HEK293 (cell line): ENCODE results near the gene PRAC2.

Experiments
- CTCF ChIA-PET: fragments of 350-600 bp; formaldehyde crosslinking; extraction: SDS; loops from one replicate; lab custom pipeline; 2021; ENCODE audit warnings: antibody characterized with exemption; lab: Yijun Ruan, JAX
- POLR2A ChIA-PET: fragments of 300-600 bp; formaldehyde crosslinking; extraction: SDS; loops from one replicate; lab custom pipeline; 2020; ENCODE audit warnings: antibody characterized with exemption, inconsistent platforms; lab: Yijun Ruan, JAX
- H3K27ac ChIP-seq: fragments of 200-500 bp; sonication (Bioruptor generic); 2 replicates; pipeline ENCODE4 v1.5.1; 2014; ENCODE audit warnings: low read depth, low read length, control low read depth, inconsistent platforms; ENCODE audit errors: extremely low read depth
- H3K36me3 ChIP-seq, 2 experiments: fragments of 200-500 bp in 1 of 2; sonication (Bioruptor generic) in 1 of 2; 1 replicate in 1 of 2; 2 replicates in 1 of 2; pipeline ENCODE4 v1.5.1; 2014 to 2017; ENCODE audit warnings: inconsistent platforms in 2 of 2, low read length in 2 of 2; ENCODE audit not compliant: control insufficient read depth in 2 of 2, insufficient read depth in 1 of 2
- H3K4me1 ChIP-seq: fragments of 200-500 bp; sonication (Bioruptor generic); 2 replicates; pipeline ENCODE4 v1.5.1; 2014; ENCODE audit warnings: mild to moderate bottlenecking, low read length, inconsistent platforms; ENCODE audit not compliant: control insufficient read depth, insufficient read depth
- H3K4me3 ChIP-seq: 2 replicates; pipeline ENCODE4 v1.5.1; 2011; ENCODE audit warnings: low read depth, mild to moderate bottlenecking, control low read depth, low read length, moderate library complexity
- H3K9me3 ChIP-seq: fragments of 200-500 bp; sonication (Bioruptor generic); 2 replicates; pipeline ENCODE4 v1.5.1; 2014; ENCODE audit warnings: low read depth, low read length, inconsistent platforms; ENCODE audit not compliant: control insufficient read depth, insufficient read depth
- IKZF3 ChIP-seq: fragments of 450-650 bp; IDR thresholded peaks from 2 replicates; pipeline ENCODE4 v1.5.0; 2018; ENCODE audit warnings: missing biosample characterization, mild to moderate bottlenecking, missing genetic modification characterization, moderate library complexity
- TCF7L2 ChIP-seq: IDR thresholded peaks from 2 replicates; pipeline ENCODE4 v1.6.1; 2011; ENCODE audit warnings: low read depth, mild to moderate bottlenecking, inconsistent platforms, low read length, moderate library complexity, borderline replicate concordance
- ZBTB21 ChIP-seq: fragments of 450-650 bp; formaldehyde crosslinking; IDR thresholded peaks from 2 replicates; pipeline ENCODE4 v1.5.1; 2017; ENCODE audit warnings: missing biosample characterization, missing genetic modification characterization
- ZNF19 ChIP-seq: fragments of 450-650 bp; formaldehyde crosslinking; IDR thresholded peaks from 2 replicates; pipeline ENCODE4; 2016; ENCODE audit warnings: missing biosample characterization, missing genetic modification characterization, low read depth
- ZNF274 ChIP-seq, 2 experiments: fragments of 200-500 bp in 1 of 2; fragments of 450-650 bp in 1 of 2; sonication (Bioruptor generic) in 1 of 2; formaldehyde crosslinking in 1 of 2; IDR thresholded peaks; 2 replicates each; pipeline versions ENCODE4 v1.5.1 to v1.6.1; 2014 to 2016; ENCODE audit warnings: borderline replicate concordance in 1 of 2, inconsistent platforms in 1 of 2, low read length in 1 of 2, missing biosample characterization in 1 of 2, missing genetic modification characterization in 1 of 2
- ZNF292 ChIP-seq: fragments of 450-650 bp; formaldehyde crosslinking; IDR thresholded peaks from 2 replicates; pipeline ENCODE4 v1.5.1; 2016; ENCODE audit warnings: low read depth, missing biosample characterization, missing genetic modification characterization, borderline replicate concordance
- ZNF302 ChIP-seq: fragments of 450-650 bp; formaldehyde crosslinking; IDR thresholded peaks from 2 replicates; pipeline ENCODE4 v1.5.1; 2016; ENCODE audit warnings: missing biosample characterization, missing genetic modification characterization, low read depth
- ZNF544 ChIP-seq: fragments of 450-650 bp; formaldehyde crosslinking; IDR thresholded peaks from 2 replicates; pipeline ENCODE4 v1.5.0; 2017; ENCODE audit warnings: missing biosample characterization, missing genetic modification characterization
- ZNF549 ChIP-seq: fragments of 450-650 bp; IDR thresholded peaks from 2 replicates; pipeline ENCODE4 v1.5.1; 2018; ENCODE audit warnings: missing biosample characterization, missing genetic modification characterization, mild to moderate bottlenecking, inconsistent platforms, moderate library complexity
- ZNF560 ChIP-seq: fragments of 450-650 bp; formaldehyde crosslinking; IDR thresholded peaks from 2 replicates; pipeline ENCODE4 v1.5.1; 2017; ENCODE audit warnings: missing biosample characterization, missing genetic modification characterization, borderline replicate concordance
- ZNF677 ChIP-seq: fragments of 450-650 bp; IDR thresholded peaks from 2 replicates; pipeline ENCODE4 v1.5.0; 2018; ENCODE audit warnings: missing biosample characterization, mild to moderate bottlenecking, missing genetic modification characterization, moderate library complexity
- TF ChIP-seq, protein P1 (sequence below): fragments of 450-650 bp; formaldehyde crosslinking; IDR thresholded peaks from 2 replicates; pipeline ENCODE4 v1.5.1; 2016; ENCODE audit warnings: missing biosample characterization, missing genetic modification characterization
- TF ChIP-seq, protein P2 (sequence below): fragments of 450-650 bp; IDR thresholded peaks from 2 replicates; pipeline ENCODE4 v1.5.1; 2018; ENCODE audit warnings: missing biosample characterization, mild to moderate bottlenecking, missing genetic modification characterization
- TF ChIP-seq, protein P3 (sequence below): fragments of 450-650 bp; formaldehyde crosslinking; IDR thresholded peaks from 2 replicates; pipeline ENCODE4 v1.5.1; 2016; ENCODE audit warnings: missing biosample characterization, missing genetic modification characterization
- TF ChIP-seq, protein P4 (sequence below): fragments of 450-650 bp; formaldehyde crosslinking; IDR thresholded peaks from 2 replicates; pipeline ENCODE4 v1.5.1; 2016; ENCODE audit warnings: missing biosample characterization, missing genetic modification characterization
- TF ChIP-seq, protein P5 (sequence below): fragments of 450-650 bp; formaldehyde crosslinking; IDR thresholded peaks from 2 replicates; pipeline ENCODE4 v1.5.1; 2016; ENCODE audit warnings: missing biosample characterization, missing genetic modification characterization

The PRAC2 gene

DNA sequence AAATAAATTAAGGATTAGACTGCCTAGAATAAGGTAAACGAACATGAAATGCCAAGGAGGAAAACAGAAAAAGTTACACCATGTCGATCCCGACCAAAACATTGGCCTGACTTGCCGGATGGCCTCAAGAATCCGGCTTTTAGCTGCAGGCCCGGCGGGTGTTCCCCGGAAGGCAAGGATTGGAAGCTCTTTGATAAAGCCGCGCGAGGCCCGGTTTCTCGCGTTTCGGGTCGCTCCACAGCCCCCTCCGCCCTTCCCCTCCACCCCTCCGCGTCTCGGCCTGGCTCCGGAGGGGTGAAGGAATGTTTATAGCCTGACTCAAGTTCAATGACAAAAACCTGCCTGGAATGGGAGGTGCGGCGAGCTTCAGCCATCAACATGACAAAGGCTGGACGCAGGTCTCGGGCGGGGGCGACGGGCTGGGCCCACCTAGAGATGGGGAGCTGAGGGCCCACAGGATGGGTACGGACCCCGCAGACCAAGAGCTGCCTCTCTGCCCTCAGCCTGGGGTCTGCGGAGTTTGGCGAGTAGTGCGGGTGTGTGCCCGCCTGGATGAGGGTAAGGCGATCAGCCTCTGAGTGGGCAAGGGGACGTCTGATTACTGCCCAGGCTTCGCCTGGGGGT, 3.2 kb upstream of the PRAC2 start:
- POLR2A ChIA-PET = interaction anchor here (1.1 kb wide), 1 partner anchor 9 kb away, joined by 8 read pairs; the partner anchor contains the start of gene HOXB13
- TF ChIP-seq TCF7L2 = peak; percentile 83
- TF ChIP-seq ZNF544 (tag by site-specific recombination) = no peak
- CTCF ChIA-PET = interaction anchor here (0.6 to 14.1 kb wide), 9 partner anchors 10 to 547 kb away, joined by 3 to 246 read pairs (median 4); no protein-coding TSS in a partner anchor

DNA sequence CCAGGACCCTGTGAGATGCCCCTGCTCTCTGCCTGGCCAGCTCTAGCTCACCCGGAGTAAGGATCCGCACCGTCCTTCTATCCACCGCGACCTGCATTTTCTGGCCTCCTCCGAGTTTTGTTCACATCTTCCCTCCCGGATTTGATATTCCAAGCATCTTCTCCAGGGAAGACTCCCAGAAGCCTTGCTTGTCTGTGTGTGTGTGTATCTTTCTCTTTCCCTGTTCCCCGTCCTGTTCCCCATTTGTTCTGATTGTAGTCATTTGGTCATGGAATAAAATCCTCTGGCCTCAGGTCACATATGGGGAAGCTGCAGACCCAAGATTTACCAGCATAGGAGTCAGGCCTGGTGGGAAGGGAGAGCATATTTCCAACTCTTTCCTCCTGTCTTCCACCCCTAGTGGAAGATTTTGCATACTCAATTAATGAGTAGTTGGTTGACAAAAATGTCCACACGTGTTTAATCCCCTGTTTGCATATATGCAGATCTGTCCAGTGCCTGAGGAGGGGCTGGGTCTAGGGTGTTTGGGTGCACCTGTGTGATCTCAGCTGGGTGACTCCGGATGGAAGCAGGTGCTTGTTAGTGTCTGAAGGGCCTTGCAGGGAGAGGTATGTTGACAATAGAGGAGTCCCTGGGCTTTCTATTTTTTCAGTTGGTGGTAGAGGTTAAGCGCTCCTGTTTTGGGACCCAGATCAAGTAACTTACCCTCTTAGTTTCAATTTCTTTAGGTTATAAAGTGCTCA, 2.5 kb upstream of the PRAC2 start:
- Histone ChIP-seq H3K27ac (no peak overlapping the region), H3K9me3 (no peaks in the 10 kb centered on the region), H3K36me3 (peaks cover 0 to 7% of the 10 kb centered on the region in 2 experiments; a peak in 1 of 3 replicates), H3K4me1 (no peaks in the 10 kb centered on the region), H3K4me3 (no peak overlapping the region)
- ChIA-PET CTCF (interaction anchor here (0.7 to 14.1 kb wide), 11 partner anchors 8 to 762 kb away, joined by 3 to 246 read pairs (median 4); no protein-coding TSS in a partner anchor), POLR2A (interaction anchor here (1.1 kb wide), 1 partner anchor 8 kb away, joined by 8 read pairs; the partner anchor contains the start of gene HOXB13)
- TF ChIP-seq IKZF3 (tag by site-specific recombination) (0 out of 2 replicates have a peak, but pooled peaks have one; percentile 35), ZNF549 (no peak)

More for the DNA sequence above, 3.2 kb upstream of the PRAC2 start:
- Histone ChIP-seq H3K9me3 (no peaks in the 10 kb centered on the region), H3K4me3 (no peak overlapping the region), H3K4me1 (no peaks in the 10 kb centered on the region), H3K36me3 (peaks cover 0 to under 1% of the 10 kb centered on the region in 2 experiments; a peak in 1 of 3 replicates), H3K27ac (no peak overlapping the region)

DNA sequence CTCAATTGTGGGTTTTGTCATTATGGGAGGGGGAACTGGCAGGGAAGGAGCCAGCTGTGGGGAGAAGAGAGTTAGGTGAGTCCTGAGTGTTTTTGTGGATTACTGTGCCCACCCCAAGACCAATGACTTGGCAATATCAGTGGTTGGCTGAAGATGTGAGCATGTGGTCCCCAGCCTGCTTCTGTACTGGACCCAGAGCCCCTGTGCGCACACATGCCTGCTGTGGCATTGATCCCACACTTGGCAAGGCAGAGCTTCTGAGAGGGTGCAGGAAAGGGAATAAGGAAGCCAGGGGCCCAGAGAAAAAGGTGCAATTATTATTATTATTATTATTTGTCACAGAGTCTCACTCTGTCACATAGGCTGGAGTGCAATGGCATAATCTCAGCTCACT, 2.0 kb upstream of the PRAC2 start:
- POLR2A ChIA-PET = no interaction called here
- Histone ChIP-seq H3K4me1 (no peaks in the 10 kb centered on the region), H3K9me3 (no peaks in the 10 kb centered on the region), H3K36me3 (peaks cover 0 to 13% of the 10 kb centered on the region in 2 experiments; a peak in 1 of 3 replicates), H3K4me3 (no peak overlapping the region), H3K27ac (no peak overlapping the region)
- TF ChIP-seq ZNF302 (tag by site-specific recombination) = no peak
- TF ChIP-seq, protein P1, sequence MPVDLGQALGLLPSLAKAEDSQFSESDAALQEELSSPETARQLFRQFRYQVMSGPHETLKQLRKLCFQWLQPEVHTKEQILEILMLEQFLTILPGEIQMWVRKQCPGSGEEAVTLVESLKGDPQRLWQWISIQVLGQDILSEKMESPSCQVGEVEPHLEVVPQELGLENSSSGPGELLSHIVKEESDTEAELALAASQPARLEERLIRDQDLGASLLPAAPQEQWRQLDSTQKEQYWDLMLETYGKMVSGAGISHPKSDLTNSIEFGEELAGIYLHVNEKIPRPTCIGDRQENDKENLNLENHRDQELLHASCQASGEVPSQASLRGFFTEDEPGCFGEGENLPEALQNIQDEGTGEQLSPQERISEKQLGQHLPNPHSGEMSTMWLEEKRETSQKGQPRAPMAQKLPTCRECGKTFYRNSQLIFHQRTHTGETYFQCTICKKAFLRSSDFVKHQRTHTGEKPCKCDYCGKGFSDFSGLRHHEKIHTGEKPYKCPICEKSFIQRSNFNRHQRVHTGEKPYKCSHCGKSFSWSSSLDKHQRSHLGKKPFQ (tag by site-specific recombination) = no peak
- TF ChIP-seq ZNF274 (IDR thresholded peaks at IDR 0.05; ENCODE audit: low read length) = no peak
- no peak for TF ChIP-seq ZNF274 (tag by site-specific recombination; IDR thresholded peaks at IDR 0.05; ENCODE audit: borderline replicate concordance)
- no peak for TF ChIP-seq ZNF19 (tag by site-specific recombination)
- TF ChIP-seq ZNF677 (tag by site-specific recombination) = no peak
- TF ChIP-seq TCF7L2 = no peak
- TF ChIP-seq, protein P2, sequence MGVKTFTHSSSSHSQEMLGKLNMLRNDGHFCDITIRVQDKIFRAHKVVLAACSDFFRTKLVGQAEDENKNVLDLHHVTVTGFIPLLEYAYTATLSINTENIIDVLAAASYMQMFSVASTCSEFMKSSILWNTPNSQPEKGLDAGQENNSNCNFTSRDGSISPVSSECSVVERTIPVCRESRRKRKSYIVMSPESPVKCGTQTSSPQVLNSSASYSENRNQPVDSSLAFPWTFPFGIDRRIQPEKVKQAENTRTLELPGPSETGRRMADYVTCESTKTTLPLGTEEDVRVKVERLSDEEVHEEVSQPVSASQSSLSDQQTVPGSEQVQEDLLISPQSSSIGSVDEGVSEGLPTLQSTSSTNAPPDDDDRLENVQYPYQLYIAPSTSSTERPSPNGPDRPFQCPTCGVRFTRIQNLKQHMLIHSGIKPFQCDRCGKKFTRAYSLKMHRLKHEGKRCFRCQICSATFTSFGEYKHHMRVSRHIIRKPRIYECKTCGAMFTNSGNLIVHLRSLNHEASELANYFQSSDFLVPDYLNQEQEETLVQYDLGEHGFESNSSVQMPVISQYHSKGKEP (tag by site-specific recombination) = no peak
- no peak for TF ChIP-seq ZNF560
- TF ChIP-seq ZNF292 (tag by site-specific recombination) = no peak
- TF ChIP-seq, protein P3, sequence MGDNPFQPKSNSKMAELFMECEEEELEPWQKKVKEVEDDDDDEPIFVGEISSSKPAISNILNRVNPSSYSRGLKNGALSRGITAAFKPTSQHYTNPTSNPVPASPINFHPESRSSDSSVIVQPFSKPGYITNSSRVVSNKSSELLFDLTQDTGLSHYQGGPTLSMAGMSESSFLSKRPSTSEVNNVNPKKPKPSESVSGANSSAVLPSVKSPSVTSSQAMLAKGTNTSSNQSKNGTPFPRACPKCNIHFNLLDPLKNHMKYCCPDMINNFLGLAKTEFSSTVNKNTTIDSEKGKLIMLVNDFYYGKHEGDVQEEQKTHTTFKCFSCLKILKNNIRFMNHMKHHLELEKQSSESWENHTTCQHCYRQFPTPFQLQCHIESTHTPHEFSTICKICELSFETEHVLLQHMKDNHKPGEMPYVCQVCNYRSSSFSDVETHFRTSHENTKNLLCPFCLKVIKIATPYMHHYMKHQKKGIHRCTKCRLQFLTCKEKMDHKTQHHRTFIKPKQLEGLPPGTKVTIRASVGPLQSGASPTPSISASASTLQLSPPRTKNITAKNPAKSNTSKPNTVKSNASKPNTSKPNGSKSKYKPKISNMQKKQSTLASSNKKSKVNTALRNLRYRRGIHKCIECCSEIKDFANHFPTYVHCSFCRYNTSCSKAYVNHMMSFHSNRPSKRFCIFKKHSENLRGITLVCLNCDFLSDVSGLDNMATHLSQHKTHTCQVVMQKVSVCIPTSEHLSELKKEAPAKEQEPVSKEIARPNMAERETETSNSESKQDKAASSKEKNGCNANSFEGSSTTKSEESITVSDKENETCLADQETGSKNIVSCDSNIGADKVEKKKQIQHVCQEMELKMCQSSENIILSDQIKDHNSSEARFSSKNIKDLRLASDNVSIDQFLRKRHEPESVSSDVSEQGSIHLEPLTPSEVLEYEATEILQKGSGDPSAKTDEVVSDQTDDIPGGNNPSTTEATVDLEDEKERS (tag by site-specific recombination) = no peak
- TF ChIP-seq, protein P4, sequence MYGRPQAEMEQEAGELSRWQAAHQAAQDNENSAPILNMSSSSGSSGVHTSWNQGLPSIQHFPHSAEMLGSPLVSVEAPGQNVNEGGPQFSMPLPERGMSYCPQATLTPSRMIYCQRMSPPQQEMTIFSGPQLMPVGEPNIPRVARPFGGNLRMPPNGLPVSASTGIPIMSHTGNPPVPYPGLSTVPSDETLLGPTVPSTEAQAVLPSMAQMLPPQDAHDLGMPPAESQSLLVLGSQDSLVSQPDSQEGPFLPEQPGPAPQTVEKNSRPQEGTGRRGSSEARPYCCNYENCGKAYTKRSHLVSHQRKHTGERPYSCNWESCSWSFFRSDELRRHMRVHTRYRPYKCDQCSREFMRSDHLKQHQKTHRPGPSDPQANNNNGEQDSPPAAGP (tag by site-specific recombination) = no peak
- TF ChIP-seq ZBTB21 (tag by site-specific recombination) = no peak
- TF ChIP-seq, protein P5, sequence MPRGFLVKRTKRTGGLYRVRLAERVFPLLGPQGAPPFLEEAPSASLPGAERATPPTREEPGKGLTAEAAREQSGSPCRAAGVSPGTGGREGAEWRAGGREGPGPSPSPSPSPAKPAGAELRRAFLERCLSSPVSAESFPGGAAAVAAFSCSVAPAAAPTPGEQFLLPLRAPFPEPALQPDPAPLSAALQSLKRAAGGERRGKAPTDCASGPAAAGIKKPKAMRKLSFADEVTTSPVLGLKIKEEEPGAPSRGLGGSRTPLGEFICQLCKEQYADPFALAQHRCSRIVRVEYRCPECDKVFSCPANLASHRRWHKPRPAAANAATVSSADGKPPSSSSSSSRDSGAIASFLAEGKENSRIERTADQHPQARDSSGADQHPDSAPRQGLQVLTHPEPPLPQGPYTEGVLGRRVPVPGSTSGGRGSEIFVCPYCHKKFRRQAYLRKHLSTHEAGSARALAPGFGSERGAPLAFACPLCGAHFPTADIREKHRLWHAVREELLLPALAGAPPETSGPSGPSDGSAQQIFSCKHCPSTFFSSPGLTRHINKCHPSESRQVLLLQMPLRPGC (tag by site-specific recombination) = no peak
- CTCF ChIA-PET = interaction anchor here (0.5 to 14.1 kb wide), 9 partner anchors 9 to 158 kb away, joined by 3 to 246 read pairs (median 5); no protein-coding TSS in a partner anchor
